HEK293 (cell line): ENCODE data around the gene AOC2.

Source experiments
- ATF2 ChIP-seq: fragments of 450-650 bp; formaldehyde crosslinking; IDR thresholded peaks from 2 replicates; pipeline ENCODE4 v1.5.1; 2016; ENCODE audit warnings: missing biosample characterization, missing genetic modification characterization, low read depth
- GLIS2 ChIP-seq: fragments of 450-650 bp; formaldehyde crosslinking; IDR thresholded peaks from 2 replicates; pipeline ENCODE4 v1.5.1; 2016; ENCODE audit warnings: missing biosample characterization, missing genetic modification characterization
- HIC1 ChIP-seq: fragments of 450-650 bp; formaldehyde crosslinking; IDR thresholded peaks from 2 replicates; pipeline ENCODE4 v1.5.1; 2016; ENCODE audit warnings: missing biosample characterization, missing genetic modification characterization
- MZF1 ChIP-seq: fragments of 450-650 bp; formaldehyde crosslinking; IDR thresholded peaks from 2 replicates; pipeline ENCODE4 v1.5.1; 2017; ENCODE audit warnings: missing biosample characterization, missing genetic modification characterization, borderline replicate concordance
- OVOL3 ChIP-seq: fragments of 450-650 bp; formaldehyde crosslinking; IDR thresholded peaks from 2 replicates; pipeline ENCODE4 v1.5.1; 2016; ENCODE audit warnings: missing biosample characterization, missing genetic modification characterization
- PBX3 ChIP-seq: sonication (generic); formaldehyde crosslinking; IDR thresholded peaks from 2 replicates; pipeline ENCODE4 v1.8.1; 2022; ENCODE audit warnings: mild to moderate bottlenecking, moderate library complexity, missing genetic modification reagents
- PRDM10 ChIP-seq: fragments of 450-650 bp; formaldehyde crosslinking; IDR thresholded peaks from 2 replicates; pipeline ENCODE4 v1.5.1; 2016; ENCODE audit warnings: missing biosample characterization, missing genetic modification characterization
- ZBTB10 ChIP-seq: fragments of 450-650 bp; formaldehyde crosslinking; IDR thresholded peaks from 2 replicates; pipeline ENCODE4 v1.5.1; 2016; ENCODE audit warnings: missing biosample characterization, missing genetic modification characterization
- ZEB2 ChIP-seq: fragments of 450-650 bp; formaldehyde crosslinking; IDR thresholded peaks from 2 replicates; pipeline ENCODE4 v1.5.1; 2016; ENCODE audit warnings: missing biosample characterization, missing genetic modification characterization
- ZNF274 ChIP-seq, 2 experiments: fragments of 200-500 bp in 1 of 2; fragments of 450-650 bp in 1 of 2; sonication (Bioruptor generic) in 1 of 2; formaldehyde crosslinking in 1 of 2; IDR thresholded peaks; 2 replicates each; pipeline versions ENCODE4 v1.5.1 to v1.6.1; 2014 to 2016; ENCODE audit warnings: borderline replicate concordance in 1 of 2, inconsistent platforms in 1 of 2, low read length in 1 of 2, missing biosample characterization in 1 of 2, missing genetic modification characterization in 1 of 2
- ZNF394 ChIP-seq: fragments of 450-650 bp; formaldehyde crosslinking; IDR thresholded peaks from 2 replicates; pipeline ENCODE4 v1.5.1; 2016; ENCODE audit warnings: missing biosample characterization, missing genetic modification characterization, mild to moderate bottlenecking, moderate library complexity, borderline replicate concordance
- ZNF426 ChIP-seq: fragments of 450-650 bp; formaldehyde crosslinking; IDR thresholded peaks from 2 replicates; pipeline ENCODE4 v1.5.1; 2017; ENCODE audit warnings: missing biosample characterization, missing genetic modification characterization, mild to moderate bottlenecking, inconsistent platforms, moderate library complexity
- ZNF621 ChIP-seq: fragments of 450-650 bp; formaldehyde crosslinking; IDR thresholded peaks from 2 replicates; pipeline ENCODE4 v1.5.1; 2017; ENCODE audit warnings: missing biosample characterization, missing genetic modification characterization
- ZNF623 ChIP-seq: fragments of 450-650 bp; formaldehyde crosslinking; IDR thresholded peaks from 2 replicates; pipeline ENCODE4 v1.5.1; 2016; ENCODE audit warnings: missing biosample characterization, missing genetic modification characterization
- ZNF692 ChIP-seq: fragments of 450-650 bp; formaldehyde crosslinking; IDR thresholded peaks from 2 replicates; pipeline ENCODE4 v1.5.1; 2016; ENCODE audit warnings: missing biosample characterization, missing genetic modification characterization
- ZNF76 ChIP-seq: fragments of 450-650 bp; formaldehyde crosslinking; IDR thresholded peaks from 2 replicates; pipeline ENCODE4; 2016; ENCODE audit warnings: low read depth, missing biosample characterization, missing genetic modification characterization, borderline replicate concordance
- ZSCAN4 ChIP-seq: fragments of 450-650 bp; formaldehyde crosslinking; IDR thresholded peaks from 2 replicates; pipeline ENCODE4 v1.5.1; 2017; ENCODE audit warnings: missing biosample characterization, missing genetic modification characterization
- ZSCAN5A ChIP-seq: fragments of 450-650 bp; formaldehyde crosslinking; IDR thresholded peaks from 2 replicates; pipeline ENCODE4 v1.5.1; 2016; ENCODE audit warnings: missing biosample characterization, missing genetic modification characterization

AOC2 gene

GRCh38 chr17:42832934-42833766 lies 11.2 kb upstream of the AOC2 start, which contains the start of gene PSME3 (continued):
- TF ChIP-seq PRDM10 (peak; percentile 97), PBX3 (CRISPR knock-in tag) (peak; percentile 86), ZNF76 (tag by site-specific recombination) (peak; percentile 83), ZSCAN4 (tag by site-specific recombination) (peak; percentile 89), ZSCAN5A (peak; percentile 67; the same call in 1 of the 2 replicates), ZNF274 (IDR thresholded peaks at IDR 0.05; ENCODE audit: low read length) (no peak), ZNF274 (tag by site-specific recombination; IDR thresholded peaks at IDR 0.05; ENCODE audit: borderline replicate concordance) (no peak), ZNF692 (tag by site-specific recombination) (peak; percentile 77), ZNF394 (tag by site-specific recombination) (peak; percentile 52; the same call in 1 of the 2 replicates), ZBTB10 (peak; percentile 94), ATF2 (0 out of 2 replicates have a peak, but pooled peaks have one; percentile 4), GLIS2 (tag by site-specific recombination) (peak; percentile 82), ZNF426 (tag by site-specific recombination) (no peak), HIC1 (no peak), ZNF623 (tag by site-specific recombination) (0 out of 2 replicates have a peak, but pooled peaks have one; percentile 10), ZEB2 (peak; percentile 77), ZNF621 (tag by site-specific recombination) (no peak), MZF1 (no peak), OVOL3 (tag by site-specific recombination) (peak; percentile 32; the same call in 1 of the 2 replicates)
